SK-N-SH (cell line): ENCODE results near the gene CRELD2. TPM values are rescaled to one million over a fixed set of nuclear protein-coding genes. Genes with fewer than 3 reads are reported as not detected.

Experiments used
- CTCF ChIA-PET: fragments of 300-600, 350-600 bp; formaldehyde crosslinking; extraction: SDS; loops from one replicate; lab custom pipeline; 2021; lab: Yijun Ruan, JAX
- POLR2A ChIA-PET: fragments of 350-600 bp; sonication (Branson Sonifier 250); formaldehyde crosslinking; extraction: SDS; loops from one replicate; lab custom pipeline; 2020; ENCODE audit warnings: antibody characterized with exemption, inconsistent platforms; lab: Yijun Ruan, JAX
- DNase-seq: peaks from one replicate; pipeline ENCODE4 v3.0.0; 2012
- H2AFZ ChIP-seq: fragments of 200-600 bp; sonication (generic); 2 replicates; pipeline ENCODE4 v1.8.1; 2016; ENCODE audit warnings: antibody characterized with exemption, mild to moderate bottlenecking, low read depth
- H3F3A ChIP-seq: fragments of 200-600 bp; sonication (generic); replicated peaks from 2 replicates; pipeline ENCODE3; 2016; ENCODE audit warnings: antibody characterized with exemption, mild to moderate bottlenecking; ENCODE audit not compliant: insufficient read depth
- H3K27ac ChIP-seq, 2 experiments: fragments of 200-500 bp in 1 of 2; fragments of 200-600 bp in 1 of 2; sonication (Bioruptor generic) in 1 of 2; sonication (generic), shearing (Covaris generic) in 1 of 2; 2 replicates each; pipeline versions ENCODE4 v1.5.1 to v1.6.1; 2014 to 2016; ENCODE audit warnings: low read depth in 2 of 2, inconsistent platforms in 1 of 2, low read length in 1 of 2, mild to moderate bottlenecking in 1 of 2, mixed read lengths in 1 of 2
- H3K27me3 ChIP-seq: fragments of 200-600 bp; sonication (generic), shearing (Covaris generic); 2 replicates; pipeline ENCODE4 v1.6.1; 2016; ENCODE audit warnings: mixed run types; ENCODE audit not compliant: insufficient read depth
- H3K36me3 ChIP-seq, 2 experiments: fragments of 200-500 bp in 1 of 2; fragments of 200-600 bp in 1 of 2; sonication (Bioruptor generic) in 1 of 2; sonication (generic) in 1 of 2; replicated peaks in 1 of 2; 2 replicates each; pipeline versions ENCODE3 to v1.5.1; 2014 to 2016; ENCODE audit warnings: low read length in 1 of 2, mild to moderate bottlenecking in 1 of 2; ENCODE audit not compliant: insufficient read depth in 2 of 2, control insufficient read depth in 1 of 2
- H3K4me1 ChIP-seq, 2 experiments: fragments of 200-500 bp in 1 of 2; fragments of 200-600 bp in 1 of 2; sonication (Bioruptor generic) in 1 of 2; sonication (generic), shearing (Covaris generic) in 1 of 2; 2 replicates each; pipeline versions ENCODE4 v1.5.1 to v1.6.1; 2014 to 2016; ENCODE audit warnings: low read depth in 1 of 2, low read length in 1 of 2, mixed run types in 1 of 2; ENCODE audit not compliant: insufficient read depth in 2 of 2, control insufficient read depth in 1 of 2
- H3K4me2 ChIP-seq: fragments of 200-600 bp; sonication (generic), shearing (Covaris generic); 2 replicates; pipeline ENCODE4 v1.6.1; 2017; ENCODE audit warnings: mixed run types
- H3K4me3 ChIP-seq, 2 experiments: fragments of 200-500 bp in 1 of 2; fragments of 200-600 bp in 1 of 2; sonication (Bioruptor generic) in 1 of 2; sonication (generic), shearing (Covaris generic) in 1 of 2; 2 replicates each; pipeline versions ENCODE4 v1.5.1 to v1.8.1; 2014 to 2016; ENCODE audit warnings: low read depth in 2 of 2, inconsistent platforms in 1 of 2, low read length in 1 of 2, mild to moderate bottlenecking in 1 of 2, mixed read lengths in 1 of 2, moderate library complexity in 1 of 2
- H3K79me2 ChIP-seq: fragments of 200-600 bp; sonication (generic); 2 replicates; pipeline ENCODE4 v1.8.1; 2017; ENCODE audit warnings: mild to moderate bottlenecking; ENCODE audit not compliant: insufficient read depth
- H3K9ac ChIP-seq: fragments of 200-600 bp; sonication (generic); 2 replicates; pipeline ENCODE4 v1.6.1; 2017; ENCODE audit warnings: mixed run types
- H3K9me2 ChIP-seq: fragments of 200-600 bp; sonication (generic); 2 replicates; pipeline ENCODE4 v1.6.1; 2017; ENCODE audit warnings: mixed run types
- H3K9me3 ChIP-seq: fragments of 200-600 bp; sonication (generic); 2 replicates; pipeline ENCODE4 v1.6.1; 2017; ENCODE audit warnings: mixed run types, mild to moderate bottlenecking, moderate library complexity
- H4K20me1 ChIP-seq: fragments of 200-600 bp; sonication (generic); 2 replicates; pipeline ENCODE4 v1.6.1; 2017; ENCODE audit warnings: mild to moderate bottlenecking, mixed run types; ENCODE audit not compliant: insufficient read depth
- CHD2 ChIP-seq: fragments of 150-350 bp; IDR thresholded peaks from 2 replicates; pipeline ENCODE4 v1.6.1; 2018; ENCODE audit warnings: low read length; ENCODE audit not compliant: partially characterized antibody
- ELF1 ChIP-seq: IDR thresholded peaks from 2 replicates; pipeline ENCODE4 v1.4.0; 2012
- EP300 ChIP-seq, 2 experiments: IDR thresholded peaks; 2 replicates each; pipeline versions ENCODE4 v1.4.0 to v1.6.1; 2012; ENCODE audit warnings: borderline replicate concordance in 1 of 2, low read depth in 1 of 2, low read length in 1 of 2
- FOXM1 ChIP-seq: IDR thresholded peaks from 2 replicates; pipeline ENCODE4 v1.4.0; 2012; ENCODE audit warnings: low read depth, mild to moderate bottlenecking
- GABPA ChIP-seq: IDR thresholded peaks from 2 replicates; pipeline ENCODE4 v1.4.0; 2012; ENCODE audit warnings: low read depth, mild to moderate bottlenecking
- JUND ChIP-seq: IDR thresholded peaks from 2 replicates; pipeline ENCODE4 v1.4.0; 2012
- MEF2A ChIP-seq: IDR thresholded peaks from 2 replicates; pipeline ENCODE4 v1.4.0; 2012; ENCODE audit warnings: low read depth, borderline replicate concordance
- MXI1 ChIP-seq: IDR thresholded peaks from 2 replicates; pipeline ENCODE4 v1.6.1; 2012; ENCODE audit warnings: mild to moderate bottlenecking, low read depth, low read length, improper control_type of control experiment
- RCOR1 ChIP-seq: fragments of 150-350 bp; IDR thresholded peaks from 2 replicates; pipeline ENCODE4 v1.6.1; 2017; ENCODE audit warnings: antibody characterized with exemption, low read length
- RXRA ChIP-seq: IDR thresholded peaks from 2 replicates; pipeline ENCODE4 v1.4.0; 2012; ENCODE audit warnings: low read depth, mild to moderate bottlenecking, borderline replicate concordance
- TAF1 ChIP-seq: IDR thresholded peaks from 2 replicates; pipeline ENCODE4 v1.6.1; 2012; ENCODE audit warnings: low read depth, mild to moderate bottlenecking, low read length, moderate library complexity, borderline replicate concordance
- TCF12 ChIP-seq: IDR thresholded peaks from 2 replicates; pipeline ENCODE4 v1.4.0; 2012
- TEAD4 ChIP-seq: IDR thresholded peaks from 2 replicates; pipeline ENCODE4 v1.4.0; 2012; ENCODE audit warnings: mild to moderate bottlenecking, borderline replicate concordance; ENCODE audit not compliant: insufficient read depth
- WGBS: methylation state at CpG from one replicate; pipeline ENCODE4 v1.1.6; 2017; ENCODE audit warnings: low lambda C conversion rate; 5-methylcytosine and 5-hydroxymethylcytosine counted together
- polyA plus RNA-seq, 3 experiments: library from polyadenylated mRNA; depleted of rRNA; stranded (reverse); fragments of >200 nt; gene quantifications; 2 replicates each; pipeline ENCODE4 v1.2.3, GENCODE V29; 2012
- TF ChIP-seq, protein P1 (sequence below): IDR thresholded peaks from 2 replicates; pipeline ENCODE4 v1.4.0; 2012; ENCODE audit warnings: low read depth, borderline replicate concordance
- TF ChIP-seq, protein P2 (sequence below): IDR thresholded peaks from 2 replicates; pipeline ENCODE4 v1.6.1; 2012; ENCODE audit warnings: mild to moderate bottlenecking, low read depth, low read length, moderate library complexity
- TF ChIP-seq, protein P3 (sequence below): fragments of 200-600 bp; sonication (generic); IDR thresholded peaks from 2 replicates; pipeline ENCODE4 v1.6.1; 2017; ENCODE audit warnings: antibody characterized with exemption, mild to moderate bottlenecking, moderate library complexity
- TF ChIP-seq, protein P4 (sequence below): IDR thresholded peaks from 2 replicates; pipeline ENCODE4 v1.4.0; 2012; ENCODE audit warnings: low read depth, borderline replicate concordance
- TF ChIP-seq, protein P5 (sequence below): fragments of 150-350 bp; IDR thresholded peaks from 2 replicates; pipeline ENCODE4 v1.6.1; 2017; ENCODE audit warnings: antibody characterized with exemption, low read length, low read depth, borderline replicate concordance

Gene CRELD2
- polyA plus RNA-seq, 1 of the 3 experiments (the other 2 are of a cell fraction): 113 TPM

DNA sequence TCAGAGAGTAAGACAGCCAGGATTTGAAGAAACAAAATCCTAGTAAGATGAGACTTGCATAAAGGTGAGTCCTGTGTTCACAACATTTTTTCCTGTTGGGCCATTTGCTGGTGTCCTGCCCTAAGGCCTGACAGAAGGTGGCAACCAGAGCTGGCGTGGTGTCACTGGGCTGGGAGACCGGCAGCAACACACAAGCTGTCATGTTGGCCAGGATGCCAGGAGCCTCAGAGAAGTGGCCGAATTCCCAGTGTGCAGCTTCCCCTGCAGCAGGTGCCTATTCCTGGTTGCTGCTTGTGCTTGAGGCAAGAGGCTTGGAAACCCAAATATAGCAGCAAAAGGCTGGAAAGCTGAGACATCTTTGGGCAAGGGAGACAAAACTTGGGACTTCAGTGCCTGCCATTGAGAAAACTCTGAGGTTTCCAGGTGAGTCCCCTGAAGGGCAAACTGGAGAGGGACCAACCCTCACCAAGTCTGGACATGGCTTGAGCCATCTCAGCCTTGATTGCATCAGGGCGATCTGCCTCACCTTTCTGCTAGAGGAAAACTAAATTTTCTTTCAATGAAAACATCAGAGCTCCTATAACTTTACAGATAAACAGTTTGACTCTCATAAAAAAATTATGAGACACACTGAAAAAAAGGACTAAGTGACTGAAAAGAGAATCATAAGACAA lies 26.1 kb upstream of the CRELD2 start (continued):
- TF ChIP-seq, protein P1, sequence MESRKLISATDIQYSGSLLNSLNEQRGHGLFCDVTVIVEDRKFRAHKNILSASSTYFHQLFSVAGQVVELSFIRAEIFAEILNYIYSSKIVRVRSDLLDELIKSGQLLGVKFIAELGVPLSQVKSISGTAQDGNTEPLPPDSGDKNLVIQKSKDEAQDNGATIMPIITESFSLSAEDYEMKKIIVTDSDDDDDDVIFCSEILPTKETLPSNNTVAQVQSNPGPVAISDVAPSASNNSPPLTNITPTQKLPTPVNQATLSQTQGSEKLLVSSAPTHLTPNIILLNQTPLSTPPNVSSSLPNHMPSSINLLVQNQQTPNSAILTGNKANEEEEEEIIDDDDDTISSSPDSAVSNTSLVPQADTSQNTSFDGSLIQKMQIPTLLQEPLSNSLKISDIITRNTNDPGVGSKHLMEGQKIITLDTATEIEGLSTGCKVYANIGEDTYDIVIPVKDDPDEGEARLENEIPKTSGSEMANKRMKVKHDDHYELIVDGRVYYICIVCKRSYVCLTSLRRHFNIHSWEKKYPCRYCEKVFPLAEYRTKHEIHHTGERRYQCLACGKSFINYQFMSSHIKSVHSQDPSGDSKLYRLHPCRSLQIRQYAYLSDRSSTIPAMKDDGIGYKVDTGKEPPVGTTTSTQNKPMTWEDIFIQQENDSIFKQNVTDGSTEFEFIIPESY: no peak
- TF ChIP-seq TAF1 (no peak), MXI1 (no peak), TEAD4 (no peak)

DNA sequence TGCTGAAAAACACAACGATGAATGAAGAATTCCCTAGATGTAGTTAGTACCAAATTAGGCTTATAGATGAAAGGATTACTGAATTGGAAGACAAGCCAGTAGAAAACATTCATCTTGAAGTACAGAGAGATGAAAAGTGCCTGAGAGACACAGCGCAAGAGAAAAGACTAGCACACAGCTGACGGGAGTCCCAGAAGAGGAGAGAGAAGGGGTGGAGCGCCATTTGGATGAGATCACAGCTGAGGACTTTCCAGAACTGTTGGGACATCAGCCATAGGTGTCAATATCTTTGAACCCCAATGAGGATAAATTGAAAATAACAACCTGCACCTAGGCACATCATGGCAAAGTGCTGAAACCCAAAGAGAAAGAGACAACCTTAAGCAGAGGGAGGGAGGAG lies 25.4 kb upstream of the CRELD2 start:
- WGBS: 71% methylated on average over 4 of the region's 4 CpGs
- no peak overlapping the region for H3K4me3 ChIP-seq
- no peaks in the 10 kb centered on the region for H3K27me3 ChIP-seq
- no peak overlapping the region for H3K9ac ChIP-seq
- TF ChIP-seq, protein P2, sequence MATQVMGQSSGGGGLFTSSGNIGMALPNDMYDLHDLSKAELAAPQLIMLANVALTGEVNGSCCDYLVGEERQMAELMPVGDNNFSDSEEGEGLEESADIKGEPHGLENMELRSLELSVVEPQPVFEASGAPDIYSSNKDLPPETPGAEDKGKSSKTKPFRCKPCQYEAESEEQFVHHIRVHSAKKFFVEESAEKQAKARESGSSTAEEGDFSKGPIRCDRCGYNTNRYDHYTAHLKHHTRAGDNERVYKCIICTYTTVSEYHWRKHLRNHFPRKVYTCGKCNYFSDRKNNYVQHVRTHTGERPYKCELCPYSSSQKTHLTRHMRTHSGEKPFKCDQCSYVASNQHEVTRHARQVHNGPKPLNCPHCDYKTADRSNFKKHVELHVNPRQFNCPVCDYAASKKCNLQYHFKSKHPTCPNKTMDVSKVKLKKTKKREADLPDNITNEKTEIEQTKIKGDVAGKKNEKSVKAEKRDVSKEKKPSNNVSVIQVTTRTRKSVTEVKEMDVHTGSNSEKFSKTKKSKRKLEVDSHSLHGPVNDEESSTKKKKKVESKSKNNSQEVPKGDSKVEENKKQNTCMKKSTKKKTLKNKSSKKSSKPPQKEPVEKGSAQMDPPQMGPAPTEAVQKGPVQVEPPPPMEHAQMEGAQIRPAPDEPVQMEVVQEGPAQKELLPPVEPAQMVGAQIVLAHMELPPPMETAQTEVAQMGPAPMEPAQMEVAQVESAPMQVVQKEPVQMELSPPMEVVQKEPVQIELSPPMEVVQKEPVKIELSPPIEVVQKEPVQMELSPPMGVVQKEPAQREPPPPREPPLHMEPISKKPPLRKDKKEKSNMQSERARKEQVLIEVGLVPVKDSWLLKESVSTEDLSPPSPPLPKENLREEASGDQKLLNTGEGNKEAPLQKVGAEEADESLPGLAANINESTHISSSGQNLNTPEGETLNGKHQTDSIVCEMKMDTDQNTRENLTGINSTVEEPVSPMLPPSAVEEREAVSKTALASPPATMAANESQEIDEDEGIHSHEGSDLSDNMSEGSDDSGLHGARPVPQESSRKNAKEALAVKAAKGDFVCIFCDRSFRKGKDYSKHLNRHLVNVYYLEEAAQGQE: no peak
- no peak for TF ChIP-seq CHD2
- no peak for TF ChIP-seq EP300 (IDR thresholded peaks at IDR 0.05; ENCODE audit: borderline replicate concordance in 1 of 2, low read depth in 1 of 2, low read length in 1 of 2)
- TF ChIP-seq ELF1: no peak
- TF ChIP-seq, protein P3, sequence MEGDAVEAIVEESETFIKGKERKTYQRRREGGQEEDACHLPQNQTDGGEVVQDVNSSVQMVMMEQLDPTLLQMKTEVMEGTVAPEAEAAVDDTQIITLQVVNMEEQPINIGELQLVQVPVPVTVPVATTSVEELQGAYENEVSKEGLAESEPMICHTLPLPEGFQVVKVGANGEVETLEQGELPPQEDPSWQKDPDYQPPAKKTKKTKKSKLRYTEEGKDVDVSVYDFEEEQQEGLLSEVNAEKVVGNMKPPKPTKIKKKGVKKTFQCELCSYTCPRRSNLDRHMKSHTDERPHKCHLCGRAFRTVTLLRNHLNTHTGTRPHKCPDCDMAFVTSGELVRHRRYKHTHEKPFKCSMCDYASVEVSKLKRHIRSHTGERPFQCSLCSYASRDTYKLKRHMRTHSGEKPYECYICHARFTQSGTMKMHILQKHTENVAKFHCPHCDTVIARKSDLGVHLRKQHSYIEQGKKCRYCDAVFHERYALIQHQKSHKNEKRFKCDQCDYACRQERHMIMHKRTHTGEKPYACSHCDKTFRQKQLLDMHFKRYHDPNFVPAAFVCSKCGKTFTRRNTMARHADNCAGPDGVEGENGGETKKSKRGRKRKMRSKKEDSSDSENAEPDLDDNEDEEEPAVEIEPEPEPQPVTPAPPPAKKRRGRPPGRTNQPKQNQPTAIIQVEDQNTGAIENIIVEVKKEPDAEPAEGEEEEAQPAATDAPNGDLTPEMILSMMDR: no peak
- TF ChIP-seq, protein P4, sequence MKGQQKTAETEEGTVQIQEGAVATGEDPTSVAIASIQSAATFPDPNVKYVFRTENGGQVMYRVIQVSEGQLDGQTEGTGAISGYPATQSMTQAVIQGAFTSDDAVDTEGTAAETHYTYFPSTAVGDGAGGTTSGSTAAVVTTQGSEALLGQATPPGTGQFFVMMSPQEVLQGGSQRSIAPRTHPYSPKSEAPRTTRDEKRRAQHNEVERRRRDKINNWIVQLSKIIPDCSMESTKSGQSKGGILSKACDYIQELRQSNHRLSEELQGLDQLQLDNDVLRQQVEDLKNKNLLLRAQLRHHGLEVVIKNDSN: no peak
- no peak for TF ChIP-seq JUND
- no peak for TF ChIP-seq TCF12
- TF ChIP-seq TEAD4: no peak
- TF ChIP-seq, protein P1: no peak
- TF ChIP-seq MEF2A: no peak
- TF ChIP-seq, protein P5, sequence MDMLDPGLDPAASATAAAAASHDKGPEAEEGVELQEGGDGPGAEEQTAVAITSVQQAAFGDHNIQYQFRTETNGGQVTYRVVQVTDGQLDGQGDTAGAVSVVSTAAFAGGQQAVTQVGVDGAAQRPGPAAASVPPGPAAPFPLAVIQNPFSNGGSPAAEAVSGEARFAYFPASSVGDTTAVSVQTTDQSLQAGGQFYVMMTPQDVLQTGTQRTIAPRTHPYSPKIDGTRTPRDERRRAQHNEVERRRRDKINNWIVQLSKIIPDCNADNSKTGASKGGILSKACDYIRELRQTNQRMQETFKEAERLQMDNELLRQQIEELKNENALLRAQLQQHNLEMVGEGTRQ: no peak
- no peak for TF ChIP-seq GABPA
- TF ChIP-seq RCOR1: no peak
- TF ChIP-seq FOXM1: no peak
- TF ChIP-seq RXRA: no peak
- no peak overlapping the region for H3K4me2 ChIP-seq
- H3K4me1 ChIP-seq: no peaks in the 10 kb centered on the region
- H2AFZ ChIP-seq: no peak overlapping the region
- H3K9me2 ChIP-seq: no peaks in the 10 kb centered on the region
- CTCF ChIA-PET: interaction anchor here (1.1 to 1.2 kb wide), 2 partner anchors 12 to 37 kb away, joined by 3 to 4 read pairs; no protein-coding TSS in a partner anchor
- POLR2A ChIA-PET: no interaction called here
- DNase-seq: no peak
- peaks cover 31% of the 10 kb centered on the region for H3K79me2 ChIP-seq
- no peaks in the 10 kb centered on the region; the same call in 1 of the 2 replicates for H3K9me3 ChIP-seq
- H3K36me3 ChIP-seq: peaks cover 27 to 40% of the 10 kb centered on the region in 2 experiments
- 0 out of 2 replicates have a peak, but pooled peaks cover 2% of the 10 kb centered on the region for H4K20me1 ChIP-seq
- H3F3A ChIP-seq: no peaks in the 10 kb centered on the region
- H3K27ac ChIP-seq: no peak overlapping the region
